ENCODE results near the gene HS3ST4.

HS3ST4 gene

DNA sequence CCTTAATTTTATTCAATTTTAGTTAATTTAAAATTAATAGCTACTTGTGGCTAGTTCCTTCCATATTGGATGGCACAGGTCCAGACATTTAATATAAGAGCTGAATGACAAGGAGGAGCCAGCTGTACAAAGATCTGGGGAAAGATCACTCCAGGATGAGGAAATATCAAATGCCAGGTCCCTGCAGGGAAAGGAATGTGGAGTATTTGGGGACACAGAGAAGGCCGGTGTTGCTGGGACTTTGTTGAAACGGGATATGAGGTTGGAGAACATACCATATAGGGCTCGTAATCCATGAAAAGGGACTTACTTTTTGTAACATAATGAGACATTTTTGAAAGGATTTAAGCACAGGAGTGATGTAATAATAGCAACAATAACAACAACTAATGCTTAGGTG is 426.8 kb downstream of the HS3ST4 start:
- no peak for DNase-seq

GRCh38 chr16:26120729-26121128 is 429.0 kb downstream of the HS3ST4 start:
- DNase-seq, result no peak

GRCh38 chr16:26128296-26128695 is 436.5 kb downstream of the HS3ST4 start:
- DNase-seq, result no peak

- no peak for DNase-seq
Observed at GRCh38 chr16:26129997-26130396, 438.2 kb downstream of the HS3ST4 start.

- DNase-seq, result no peak
Observed at GRCh38 chr16:26133416-26134093, 441.8 kb downstream of the HS3ST4 start.

- no peak for DNase-seq
Observed at GRCh38 chr16:26134588-26134987, 442.8 kb downstream of the HS3ST4 start.

GRCh38 chr16:26137956-26138355 is 446.2 kb downstream of the HS3ST4 start:
- DNase-seq, result no peak

- DNase-seq, result no peak
Observed at GRCh38 chr16:26139091-26139490, 447.3 kb downstream of the HS3ST4 start.

- no peak for DNase-seq
Observed at GRCh38 chr16:26139884-26140283, 448.1 kb downstream of the HS3ST4 start.

- DNase-seq, result no peak
Observed at GRCh38 chr16:26149364-26150190, 457.8 kb downstream of the HS3ST4 start.

- DNase-seq, result no peak
Observed at GRCh38 chr16:26155221-26155620, 463.5 kb downstream of the HS3ST4 start.

DNA sequence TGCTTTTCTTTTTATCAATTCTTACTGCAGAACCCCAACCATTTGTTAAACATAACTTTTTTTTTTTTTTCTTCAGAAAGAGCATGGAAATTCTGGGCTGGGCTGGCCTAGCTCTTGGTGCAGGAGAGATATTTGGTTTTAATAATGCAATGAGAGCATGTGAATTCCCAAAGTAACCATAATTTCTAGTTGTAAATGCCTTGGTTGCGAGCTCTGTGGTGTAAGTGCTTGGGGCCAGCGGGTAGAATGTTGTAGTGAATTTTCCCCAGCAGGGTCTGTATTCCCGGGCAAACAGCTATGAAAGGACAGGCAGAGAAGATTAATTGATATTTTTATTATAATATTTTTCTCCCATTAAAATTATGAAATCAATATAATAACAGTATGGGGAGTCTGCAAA is 465.6 kb downstream of the HS3ST4 start:
- no peak for DNase-seq

DNA sequence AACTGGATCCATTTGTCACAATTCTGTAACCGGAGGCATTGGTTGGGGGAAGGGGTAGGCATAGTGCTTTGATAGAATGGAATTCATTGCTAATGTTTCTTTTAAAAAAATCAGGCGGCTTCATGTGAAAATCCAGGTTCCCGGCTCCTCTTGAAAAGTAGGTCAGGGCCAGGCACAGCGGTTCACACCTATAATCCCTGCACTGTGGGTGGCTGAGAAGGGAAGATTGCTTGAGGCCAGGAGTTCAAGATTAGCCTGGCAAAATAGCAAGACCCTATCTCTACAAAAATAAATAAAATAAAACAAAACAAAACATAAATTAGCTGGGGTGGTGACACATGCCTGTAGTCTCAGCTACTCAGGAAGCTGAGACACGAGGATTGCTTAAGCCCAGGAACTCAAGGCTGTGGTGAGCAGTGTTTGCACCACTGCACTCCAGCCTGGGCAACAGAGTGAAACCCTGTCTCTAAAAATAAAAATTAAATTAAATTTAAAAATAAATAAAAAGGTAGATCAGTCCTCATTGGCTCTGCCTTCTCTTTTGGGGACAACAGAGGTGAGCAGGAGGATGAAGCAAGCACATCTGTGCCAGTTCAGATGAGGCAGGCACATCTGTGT is 466.5 kb downstream of the HS3ST4 start:
- DNase-seq, result no peak

- no peak for DNase-seq
Observed at GRCh38 chr16:26161461-26162180, 469.9 kb downstream of the HS3ST4 start.

DNA sequence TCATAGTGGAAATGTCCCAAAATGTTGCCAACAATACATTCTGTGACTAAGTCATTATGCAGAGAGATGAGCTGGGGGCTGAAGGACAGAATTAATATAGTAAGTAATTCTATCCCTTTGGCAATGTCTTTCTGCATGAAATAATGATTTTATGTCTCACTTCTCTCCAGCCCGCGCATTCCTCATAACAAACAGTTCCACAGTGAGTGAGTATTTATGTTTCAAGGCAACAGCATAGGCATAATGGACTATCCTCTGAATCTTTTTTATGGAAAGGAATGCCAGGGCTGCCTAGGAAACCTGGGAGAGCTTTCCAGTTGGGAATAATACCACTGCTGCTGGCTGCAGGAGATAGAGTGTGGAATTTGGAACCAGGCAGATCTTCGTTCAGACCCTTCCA is 477.7 kb downstream of the HS3ST4 start:
- DNase-seq, result no peak

DNA sequence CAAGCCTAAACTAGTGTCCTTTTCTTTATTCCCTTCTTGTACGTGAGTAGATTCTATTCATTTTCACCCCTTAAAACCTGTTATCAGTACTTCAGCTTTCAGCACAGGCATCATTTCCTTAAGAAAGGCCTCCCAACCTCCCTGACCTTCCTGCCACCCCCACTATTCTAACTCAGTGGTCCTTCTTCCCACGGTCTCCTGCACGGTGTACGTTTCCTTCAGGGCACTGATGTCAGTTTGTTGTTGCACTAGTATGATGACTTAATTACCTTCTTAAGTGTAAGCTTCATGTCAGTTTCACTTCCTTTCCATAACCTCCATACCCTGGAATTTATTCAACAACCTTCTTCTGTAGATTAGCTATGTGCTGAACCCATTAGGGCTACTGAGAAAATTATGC is 484.2 kb downstream of the HS3ST4 start:
- DNase-seq, result no peak

DNA sequence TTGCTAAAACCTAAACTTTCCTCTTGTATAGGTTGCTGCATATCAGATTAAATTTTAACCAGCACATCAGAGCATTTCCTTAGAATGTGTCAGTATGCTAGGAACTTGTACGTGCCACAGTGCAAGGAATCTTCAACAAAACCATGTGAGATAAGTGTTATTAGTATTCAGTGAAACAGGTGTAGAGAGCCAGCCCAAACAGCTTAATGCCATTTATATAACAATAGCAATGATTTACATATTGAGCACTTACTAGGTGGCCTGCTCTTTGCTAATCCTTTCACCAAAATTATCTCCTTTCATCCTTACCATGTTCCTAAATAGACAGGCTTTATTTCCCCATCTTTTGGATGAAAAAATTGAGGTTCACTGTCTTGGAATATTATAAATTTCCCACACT is 485.7 kb downstream of the HS3ST4 start:
- DNase-seq, result no peak

GRCh38 chr16:26178298-26178697 is 486.5 kb downstream of the HS3ST4 start:
- no peak for DNase-seq

- no peak for DNase-seq
Observed at GRCh38 chr16:26186091-26186615, 494.4 kb downstream of the HS3ST4 start.
